Parathyroid adenoma (tissue), 2 donors: ENCODE data around the gene HOXB3.

ENCODE experiments used
- H2AFZ ChIP-seq: fragments of 300-600 bp; sonication (generic); one replicate; pipeline ENCODE4 v1.7.0; 2017; ENCODE audit warnings: antibody characterized with exemption, mild to moderate bottlenecking
- H3K27ac ChIP-seq: fragments of 300-600 bp; sonication (generic); one replicate; pipeline ENCODE4 v1.7.0; 2017
- H3K27me3 ChIP-seq: fragments of 300-600 bp; sonication (generic); one replicate; pipeline ENCODE4 v1.7.0; 2017; ENCODE audit warnings: low read length; ENCODE audit not compliant: control insufficient read depth, insufficient read depth
- H3K36me3 ChIP-seq: fragments of 300-600 bp; sonication (generic); one replicate; pipeline ENCODE4 v1.7.0; 2017; ENCODE audit warnings: low read length; ENCODE audit not compliant: control insufficient read depth, insufficient read depth
- H3K4me1 ChIP-seq: fragments of 300-600 bp; sonication (generic); one replicate; pipeline ENCODE4 v1.7.0; 2017; ENCODE audit warnings: control low read depth
- H3K4me2 ChIP-seq: fragments of 300-600 bp; sonication (generic); one replicate; pipeline ENCODE4 v1.7.0; 2017; ENCODE audit warnings: low read length
- H3K4me3 ChIP-seq: fragments of 300-600 bp; sonication (generic); one replicate; pipeline ENCODE4 v1.7.0; 2017; ENCODE audit warnings: low read depth, low read length
- H3K79me2 ChIP-seq: fragments of 300-600 bp; sonication (generic); one replicate; pipeline ENCODE4 v1.7.0; 2017; ENCODE audit warnings: control low read depth
- H3K9ac ChIP-seq: fragments of 300-600 bp; sonication (generic); one replicate; pipeline ENCODE4 v1.7.0; 2017; ENCODE audit warnings: mild to moderate bottlenecking
- H3K9me3 ChIP-seq: fragments of 300-600 bp; sonication (generic); one replicate; pipeline ENCODE4 v1.7.0; 2017; ENCODE audit warnings: low read length; ENCODE audit not compliant: control insufficient read depth
- TF ChIP-seq, protein P1 (sequence below): fragments of 300-600 bp; sonication (generic); IDR thresholded peaks from one replicate; pipeline ENCODE4 v1.7.0; 2017; ENCODE audit warnings: antibody characterized with exemption, mild to moderate bottlenecking
- donor health status: primary hyperparathyroidism.

The HOXB3 gene

DNA sequence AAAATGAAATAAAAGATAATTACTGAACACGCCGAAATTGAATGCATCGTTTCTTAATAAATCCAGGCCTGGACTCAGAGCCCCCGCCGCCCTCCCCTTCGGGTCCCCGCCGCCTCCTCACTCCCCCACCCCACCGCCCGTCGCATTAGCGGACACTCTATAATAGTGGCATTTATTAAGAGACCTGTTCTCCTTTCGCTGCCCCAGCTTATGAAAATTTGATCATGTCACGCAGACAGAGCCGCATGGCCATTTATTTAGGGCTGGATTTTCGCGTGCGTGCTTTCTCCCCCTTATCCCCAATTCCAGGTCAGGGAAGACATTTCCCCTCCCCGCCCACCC is 38.9 kb downstream of the HOXB3 start:
- Histone ChIP-seq H3K79me2 (no peaks in the 10 kb centered on the region), H3K4me1 (no peaks in the 10 kb centered on the region), H3K27ac (no peak overlapping the region), H3K4me3 (no peak overlapping the region), H2AFZ (no peak overlapping the region), H3K9ac (no peak overlapping the region), H3K4me2 (no peak overlapping the region), H3K27me3 (no peaks in the 10 kb centered on the region), H3K9me3 (no peaks in the 10 kb centered on the region), H3K36me3 (no peaks in the 10 kb centered on the region)
- TF ChIP-seq, protein P1, sequence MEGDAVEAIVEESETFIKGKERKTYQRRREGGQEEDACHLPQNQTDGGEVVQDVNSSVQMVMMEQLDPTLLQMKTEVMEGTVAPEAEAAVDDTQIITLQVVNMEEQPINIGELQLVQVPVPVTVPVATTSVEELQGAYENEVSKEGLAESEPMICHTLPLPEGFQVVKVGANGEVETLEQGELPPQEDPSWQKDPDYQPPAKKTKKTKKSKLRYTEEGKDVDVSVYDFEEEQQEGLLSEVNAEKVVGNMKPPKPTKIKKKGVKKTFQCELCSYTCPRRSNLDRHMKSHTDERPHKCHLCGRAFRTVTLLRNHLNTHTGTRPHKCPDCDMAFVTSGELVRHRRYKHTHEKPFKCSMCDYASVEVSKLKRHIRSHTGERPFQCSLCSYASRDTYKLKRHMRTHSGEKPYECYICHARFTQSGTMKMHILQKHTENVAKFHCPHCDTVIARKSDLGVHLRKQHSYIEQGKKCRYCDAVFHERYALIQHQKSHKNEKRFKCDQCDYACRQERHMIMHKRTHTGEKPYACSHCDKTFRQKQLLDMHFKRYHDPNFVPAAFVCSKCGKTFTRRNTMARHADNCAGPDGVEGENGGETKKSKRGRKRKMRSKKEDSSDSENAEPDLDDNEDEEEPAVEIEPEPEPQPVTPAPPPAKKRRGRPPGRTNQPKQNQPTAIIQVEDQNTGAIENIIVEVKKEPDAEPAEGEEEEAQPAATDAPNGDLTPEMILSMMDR, result no peak

DNA sequence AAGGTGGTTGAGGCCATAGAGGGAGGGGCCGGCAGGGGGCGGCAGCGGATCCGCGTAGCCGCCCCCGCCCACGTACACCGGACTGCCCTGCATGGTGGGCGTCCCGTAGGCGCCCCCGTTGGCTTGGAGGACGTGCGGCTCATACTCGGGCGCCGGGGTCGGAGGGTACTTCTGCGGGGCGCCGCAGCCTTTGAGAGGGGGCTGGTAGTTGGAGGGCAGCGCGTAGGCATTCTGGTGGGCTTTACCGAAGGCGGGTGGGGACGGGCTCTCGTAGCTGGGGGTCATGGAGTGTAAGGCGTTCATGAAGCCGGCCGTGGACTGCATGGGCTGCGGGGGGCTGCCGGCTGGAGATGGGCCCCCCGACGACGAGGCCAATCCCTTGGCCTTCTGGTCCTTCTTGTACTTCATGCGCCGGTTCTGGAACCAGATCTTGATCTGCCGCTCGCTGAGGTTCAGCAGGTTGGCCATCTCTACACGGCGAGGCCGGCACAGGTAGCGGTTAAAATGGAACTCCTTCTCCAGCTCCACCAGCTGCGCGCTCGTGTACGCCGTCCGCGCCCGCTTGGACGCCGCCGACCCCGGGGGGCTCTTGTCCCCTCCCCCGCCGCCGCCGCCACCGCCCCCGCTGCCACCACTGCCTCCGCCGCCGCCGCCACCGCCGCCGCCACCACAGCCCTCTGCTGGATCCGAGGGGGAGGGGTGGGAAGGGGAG is 39.4 kb downstream of the HOXB3 start:
- TF ChIP-seq, protein P1, result no peak
- no peaks in the 10 kb centered on the region for H3K4me1 ChIP-seq

DNA sequence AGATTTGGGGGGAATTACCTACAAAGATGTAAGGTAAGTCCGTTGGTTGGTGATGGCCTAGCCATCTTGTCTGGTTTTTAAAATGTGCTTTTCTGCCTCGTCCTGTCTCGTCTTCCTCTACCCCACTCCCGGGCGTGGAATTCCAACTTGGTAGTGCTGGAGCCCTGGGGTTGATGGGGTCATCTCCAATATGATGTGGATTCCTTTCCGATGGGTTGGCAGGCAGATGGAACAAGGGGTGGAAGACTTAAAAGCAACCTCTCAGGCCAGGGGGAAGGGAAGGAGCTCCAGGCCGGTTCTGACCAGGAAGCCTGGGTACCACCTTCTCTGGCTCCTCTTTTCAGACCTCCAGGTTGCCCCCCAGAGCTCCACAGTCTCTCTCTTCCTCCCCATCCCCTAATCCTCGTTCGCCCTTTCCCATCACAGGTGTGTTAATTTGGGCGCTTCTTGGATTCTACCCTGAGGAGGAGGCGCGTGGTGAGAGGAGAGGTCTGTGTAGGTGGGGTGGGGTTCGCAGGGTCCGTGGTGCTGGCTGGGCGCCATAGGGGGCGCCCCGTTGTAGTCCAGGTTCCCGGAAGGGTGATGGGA is 40.0 kb downstream of the HOXB3 start:
- Histone ChIP-seq H3K4me1 (no peaks in the 10 kb centered on the region), H3K36me3 (no peaks in the 10 kb centered on the region), H3K4me3 (no peak overlapping the region), H2AFZ (no peak overlapping the region), H3K79me2 (no peaks in the 10 kb centered on the region), H3K9ac (no peak overlapping the region), H3K9me3 (no peaks in the 10 kb centered on the region), H3K27me3 (no peaks in the 10 kb centered on the region), H3K4me2 (no peak overlapping the region), H3K27ac (no peak overlapping the region)
- TF ChIP-seq, protein P1, result no peak

More for the DNA sequence above, 39.4 kb downstream of the HOXB3 start:
- no peak overlapping the region for H3K4me3 ChIP-seq
- no peak overlapping the region for H3K27ac ChIP-seq
- H3K36me3 ChIP-seq, result no peaks in the 10 kb centered on the region
- no peak overlapping the region for H3K4me2 ChIP-seq
- no peaks in the 10 kb centered on the region for H3K79me2 ChIP-seq
- no peak overlapping the region for H3K9ac ChIP-seq
- H3K27me3 ChIP-seq, result no peaks in the 10 kb centered on the region
- H3K9me3 ChIP-seq, result no peaks in the 10 kb centered on the region
- H2AFZ ChIP-seq, result no peak overlapping the region

DNA sequence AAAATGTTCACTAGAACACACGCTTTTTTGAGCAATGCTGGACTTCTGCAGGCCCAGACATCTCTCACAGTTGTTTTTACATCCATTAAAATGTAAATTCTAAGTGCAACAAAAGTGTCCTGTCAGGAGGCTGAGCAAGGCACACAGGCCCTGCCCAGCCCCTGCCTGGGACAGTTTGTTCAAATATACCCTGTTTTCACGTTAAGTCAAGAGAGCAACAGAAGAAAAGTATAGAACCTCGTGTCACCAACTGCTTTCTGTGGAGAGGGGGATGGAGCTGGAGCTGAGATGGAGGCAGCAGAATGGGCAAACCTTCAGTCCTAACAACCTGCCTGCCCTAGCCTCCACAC is 40.8 kb downstream of the HOXB3 start:
- Histone ChIP-seq H3K27me3 (no peaks in the 10 kb centered on the region), H3K4me2 (no peak overlapping the region), H2AFZ (no peak overlapping the region), H3K27ac (no peak overlapping the region), H3K9me3 (no peaks in the 10 kb centered on the region), H3K4me3 (no peak overlapping the region), H3K36me3 (no peaks in the 10 kb centered on the region), H3K79me2 (no peaks in the 10 kb centered on the region), H3K9ac (no peak overlapping the region), H3K4me1 (no peaks in the 10 kb centered on the region)
- TF ChIP-seq, protein P1, result no peak
